C4-2B (cell line): ENCODE data around the gene ZBTB22.

Source experiments
- ZFX ChIP-seq: fragments of 450-650 bp; IDR thresholded peaks from 2 replicates; pipeline ENCODE4 v1.6.1; 2017
- TF ChIP-seq, protein P1 (sequence below): fragments of 450-650 bp; conservative IDR thresholded peaks from 2 replicates; pipeline ENCODE4 v1.5.1; 2017; ENCODE audit warnings: mild to moderate bottlenecking

GRCh38 chr6:33315793-33316602 is 1.5 kb downstream of the ZBTB22 start:
- TF ChIP-seq, protein P1, sequence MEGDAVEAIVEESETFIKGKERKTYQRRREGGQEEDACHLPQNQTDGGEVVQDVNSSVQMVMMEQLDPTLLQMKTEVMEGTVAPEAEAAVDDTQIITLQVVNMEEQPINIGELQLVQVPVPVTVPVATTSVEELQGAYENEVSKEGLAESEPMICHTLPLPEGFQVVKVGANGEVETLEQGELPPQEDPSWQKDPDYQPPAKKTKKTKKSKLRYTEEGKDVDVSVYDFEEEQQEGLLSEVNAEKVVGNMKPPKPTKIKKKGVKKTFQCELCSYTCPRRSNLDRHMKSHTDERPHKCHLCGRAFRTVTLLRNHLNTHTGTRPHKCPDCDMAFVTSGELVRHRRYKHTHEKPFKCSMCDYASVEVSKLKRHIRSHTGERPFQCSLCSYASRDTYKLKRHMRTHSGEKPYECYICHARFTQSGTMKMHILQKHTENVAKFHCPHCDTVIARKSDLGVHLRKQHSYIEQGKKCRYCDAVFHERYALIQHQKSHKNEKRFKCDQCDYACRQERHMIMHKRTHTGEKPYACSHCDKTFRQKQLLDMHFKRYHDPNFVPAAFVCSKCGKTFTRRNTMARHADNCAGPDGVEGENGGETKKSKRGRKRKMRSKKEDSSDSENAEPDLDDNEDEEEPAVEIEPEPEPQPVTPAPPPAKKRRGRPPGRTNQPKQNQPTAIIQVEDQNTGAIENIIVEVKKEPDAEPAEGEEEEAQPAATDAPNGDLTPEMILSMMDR, result no peak
- no peak for TF ChIP-seq ZFX
